Measurements from ENCODE around the gene ZNF708. TPM values are rescaled to one million over a fixed set of nuclear protein-coding genes. Genes with fewer than 3 reads are reported as not detected.
"Not testable (repeated sequence)": the region's sequence is repeated elsewhere in the genome, so short reads cannot be mapped to it uniquely, and the experiment has no call there.

The ZNF708 gene
- 10.1 TPM in 2 replicates for total RNA-seq

GRCh38 chr19:21328885-21329605 lies at the start of gene ZNF708:
ZNF708 (minus strand) TSS chr19:21329410; CDS start chr19:21329212, 198 bp downstream.
- peak; percentile 94 for DNase-seq
- Mint-ChIP-seq H3K27me3 (no peaks in the 10 kb centered on the region), H3K4me1 (peaks cover 17% of the 10 kb centered on the region), H3K36me3 (ENCODE audit: low read depth) (peaks cover 46% of the 10 kb centered on the region), H3K4me3 (peak within 1 kb of the TSS; percentile 94), H3K9me3 (peaks cover 14% of the 10 kb centered on the region), H3K27ac (peak within 1 kb of the TSS; percentile 100)
- intact Hi-C loops (cut with micrococcal nuclease): loop anchor here (1.0 to 5.0 kb wide), 6 partner anchors 30 to 552 kb away; partner anchors contain the start of genes ZNF430, ZNF431 and ZNF66

GRCh38 chr19:21362291-21362690 lies 33.1 kb upstream of the ZNF708 start:
- H3K36me3 Mint-ChIP-seq (ENCODE audit: low read depth): peaks cover 63% of the 10 kb centered on the region
- H3K4me1 Mint-ChIP-seq: peaks cover 12% of the 10 kb centered on the region
- peaks cover 10% of the 10 kb centered on the region for H3K9me3 Mint-ChIP-seq
- no peak overlapping the region for H3K4me3 Mint-ChIP-seq
- no peaks in the 10 kb centered on the region for H3K27me3 Mint-ChIP-seq
- intact Hi-C loops (cut with micrococcal nuclease): no loop called here
- H3K27ac Mint-ChIP-seq: no peak overlapping the region
- DNase-seq: no peak

- peak; percentile 94 for DNase-seq
- Mint-ChIP-seq H3K27ac (peak within 1 kb of the TSS; percentile 95), H3K4me1 (peaks cover 12% of the 10 kb centered on the region), H3K4me3 (peak within 1 kb of the TSS; percentile 98), H3K36me3 (ENCODE audit: low read depth) (peaks cover 34% of the 10 kb centered on the region), H3K9me3 (peaks cover 12% of the 10 kb centered on the region), H3K27me3 (no peaks in the 10 kb centered on the region)
- intact Hi-C loops (cut with micrococcal nuclease): loop anchor here (1.0 to 2.0 kb wide), 2 partner anchors 30 to 38 kb away; partner anchors contain the start of genes ZNF493 and ZNF708
Measured at GRCh38 chr19:21358768-21359451, 29.7 kb upstream of the ZNF708 start, which contains the start of gene ZNF738. ZNF738 (plus strand) TSS chr19:21359000; CDS start chr19:21359141, 141 bp downstream.

GRCh38 chr19:21352830-21353229 lies 23.6 kb upstream of the ZNF708 start:
- intact Hi-C loops (cut with micrococcal nuclease): no loop called here
- H3K27ac Mint-ChIP-seq: no peak overlapping the region
- no peak for DNase-seq
- no peak overlapping the region for H3K4me3 Mint-ChIP-seq
- H3K9me3 Mint-ChIP-seq: peaks cover 10% of the 10 kb centered on the region
- H3K27me3 Mint-ChIP-seq: no peaks in the 10 kb centered on the region
- H3K4me1 Mint-ChIP-seq: no peaks in the 10 kb centered on the region
- no peaks in the 10 kb centered on the region for H3K36me3 Mint-ChIP-seq (ENCODE audit: low read depth)

- H3K9me3 Mint-ChIP-seq: peaks cover 15% of the 10 kb centered on the region
- intact Hi-C loops (cut with micrococcal nuclease); DNase-seq; H3K4me1 Mint-ChIP-seq; H3K36me3 Mint-ChIP-seq (ENCODE audit: low read depth); H3K27ac Mint-ChIP-seq; H3K27me3 Mint-ChIP-seq; H3K4me3 Mint-ChIP-seq: not testable (repeated sequence)
Measured at GRCh38 chr19:21344841-21345240, 15.6 kb upstream of the ZNF708 start.

- DNase-seq: no peak
- Mint-ChIP-seq H3K4me1 (no peaks in the 10 kb centered on the region), H3K9me3 (peaks cover 14% of the 10 kb centered on the region)
Measured at GRCh38 chr19:21335721-21336120, 6.5 kb upstream of the ZNF708 start.

GRCh38 chr19:21328406-21328805 lies 804 bp downstream of the ZNF708 start:
- peaks cover 14% of the 10 kb centered on the region for H3K9me3 Mint-ChIP-seq
- H3K27me3 Mint-ChIP-seq: no peaks in the 10 kb centered on the region
- H3K36me3 Mint-ChIP-seq (ENCODE audit: low read depth): peaks cover 53% of the 10 kb centered on the region
- H3K4me1 Mint-ChIP-seq: peaks cover 17% of the 10 kb centered on the region
- intact Hi-C loops (cut with micrococcal nuclease): loop anchor here (2.0 to 5.0 kb wide), 4 partner anchors 178 to 552 kb away; partner anchors contain the start of genes ZNF430, ZNF431 and ZNF66
- peak; percentile 56 for DNase-seq
- H3K27ac Mint-ChIP-seq: peak overlapping the region; percentile 100
- H3K4me3 Mint-ChIP-seq: peak overlapping the region; percentile 94

More at GRCh38 chr19:21335721-21336120, 6.5 kb upstream of the ZNF708 start:
- Mint-ChIP-seq H3K27ac (no peak overlapping the region), H3K27me3 (no peaks in the 10 kb centered on the region), H3K4me3 (no peak overlapping the region), H3K36me3 (ENCODE audit: low read depth) (peaks cover 5% of the 10 kb centered on the region)
- intact Hi-C loops (cut with micrococcal nuclease): no loop called here

- H3K4me3 Mint-ChIP-seq: no peak overlapping the region
- peaks cover 20% of the 10 kb centered on the region for H3K9me3 Mint-ChIP-seq
- no peak overlapping the region for H3K27ac Mint-ChIP-seq
- no peaks in the 10 kb centered on the region for H3K27me3 Mint-ChIP-seq
- peaks cover 75% of the 10 kb centered on the region for H3K36me3 Mint-ChIP-seq (ENCODE audit: low read depth)
- no peak for DNase-seq
- peaks cover 22% of the 10 kb centered on the region for H3K4me1 Mint-ChIP-seq
- intact Hi-C loops (cut with micrococcal nuclease): loop anchor here (5.0 kb wide), 2 partner anchors 184 to 304 kb away; partner anchors contain the start of genes ZNF430 and ZNF431
Measured at GRCh38 chr19:21326169-21326568, 3.0 kb downstream of the ZNF708 start.

GRCh38 chr19:21323000-21323399 lies 6.2 kb downstream of the ZNF708 start:
- Mint-ChIP-seq H3K9me3 (peaks cover 24% of the 10 kb centered on the region), H3K4me1 (peaks cover 20% of the 10 kb centered on the region), H3K27me3 (no peaks in the 10 kb centered on the region), H3K36me3 (ENCODE audit: low read depth) (peaks cover 91% of the 10 kb centered on the region), H3K27ac (no peak overlapping the region), H3K4me3 (no peak overlapping the region)
- no peak for DNase-seq
- intact Hi-C loops (cut with micrococcal nuclease): no loop called here

- Mint-ChIP-seq H3K36me3 (ENCODE audit: low read depth) (peaks cover 91% of the 10 kb centered on the region), H3K4me3 (no peak overlapping the region), H3K9me3 (peaks cover 24% of the 10 kb centered on the region), H3K27ac (no peak overlapping the region), H3K4me1 (peaks cover 16% of the 10 kb centered on the region), H3K27me3 (no peaks in the 10 kb centered on the region)
- intact Hi-C loops (cut with micrococcal nuclease): no loop called here
- no peak for DNase-seq
Measured at GRCh38 chr19:21322528-21322927, 6.7 kb downstream of the ZNF708 start.

GRCh38 chr19:21321996-21322395 lies 7.2 kb downstream of the ZNF708 start:
- H3K27ac Mint-ChIP-seq: no peak overlapping the region
- no peak for DNase-seq
- intact Hi-C loops (cut with micrococcal nuclease): no loop called here
- H3K4me1 Mint-ChIP-seq: peaks cover 14% of the 10 kb centered on the region
- H3K4me3 Mint-ChIP-seq: no peak overlapping the region
- H3K9me3 Mint-ChIP-seq: peaks cover 24% of the 10 kb centered on the region
- H3K27me3 Mint-ChIP-seq: no peaks in the 10 kb centered on the region
- peaks cover 92% of the 10 kb centered on the region for H3K36me3 Mint-ChIP-seq (ENCODE audit: low read depth)

- peaks cover 10% of the 10 kb centered on the region for H3K4me1 Mint-ChIP-seq
- H3K27me3 Mint-ChIP-seq: no peaks in the 10 kb centered on the region
- H3K36me3 Mint-ChIP-seq (ENCODE audit: low read depth): peaks cover 92% of the 10 kb centered on the region
- H3K27ac Mint-ChIP-seq: no peak overlapping the region
- H3K4me3 Mint-ChIP-seq: no peak overlapping the region
- intact Hi-C loops (cut with micrococcal nuclease): no loop called here
- DNase-seq: no peak
- peaks cover 19% of the 10 kb centered on the region for H3K9me3 Mint-ChIP-seq
Measured at GRCh38 chr19:21321134-21321533, 8.1 kb downstream of the ZNF708 start.

- Mint-ChIP-seq H3K27ac (no peak overlapping the region), H3K4me1 (peaks cover 6% of the 10 kb centered on the region), H3K9me3 (peaks cover 17% of the 10 kb centered on the region), H3K27me3 (no peaks in the 10 kb centered on the region), H3K36me3 (ENCODE audit: low read depth) (peaks cover 81% of the 10 kb centered on the region), H3K4me3 (no peak overlapping the region)
- no peak for DNase-seq
- intact Hi-C loops (cut with micrococcal nuclease): no loop called here
Measured at GRCh38 chr19:21317821-21318220, 11.4 kb downstream of the ZNF708 start.

GRCh38 chr19:21314676-21315075 lies 14.5 kb downstream of the ZNF708 start:
- Mint-ChIP-seq H3K27me3 (no peaks in the 10 kb centered on the region), H3K36me3 (ENCODE audit: low read depth) (peaks cover 79% of the 10 kb centered on the region), H3K4me1 (no peaks in the 10 kb centered on the region), H3K27ac (no peak overlapping the region), H3K4me3 (no peak overlapping the region), H3K9me3 (peaks cover 18% of the 10 kb centered on the region)
- DNase-seq: no peak
- intact Hi-C loops (cut with micrococcal nuclease): no loop called here

Data from activated CD4-positive, alpha-beta T cell treated with anti-CD3 and anti-CD28 coated beads, Interleukin-2, amount 10 ng/mL, durations not matched to agents 24 days and 14 days (primary cell).